SK-N-SH (cell line): ENCODE measurements around the gene CEP85. TPM values are rescaled to one million over a fixed set of nuclear protein-coding genes. Genes with fewer than 3 reads are reported as not detected.

Experiments
- CTCF ChIA-PET: fragments of 300-600, 350-600 bp; formaldehyde crosslinking; extraction: SDS; loops from one replicate; lab custom pipeline; 2021; lab: Yijun Ruan, JAX
- POLR2A ChIA-PET: fragments of 350-600 bp; sonication (Branson Sonifier 250); formaldehyde crosslinking; extraction: SDS; loops from one replicate; lab custom pipeline; 2020; ENCODE audit warnings: antibody characterized with exemption, inconsistent platforms; lab: Yijun Ruan, JAX
- DNase-seq: peaks from one replicate; pipeline ENCODE4 v3.0.0; 2012
- H2AFZ ChIP-seq: fragments of 200-600 bp; sonication (generic); 2 replicates; pipeline ENCODE4 v1.8.1; 2016; ENCODE audit warnings: antibody characterized with exemption, mild to moderate bottlenecking, low read depth
- H3F3A ChIP-seq: fragments of 200-600 bp; sonication (generic); replicated peaks from 2 replicates; pipeline ENCODE3; 2016; ENCODE audit warnings: antibody characterized with exemption, mild to moderate bottlenecking; ENCODE audit not compliant: insufficient read depth
- H3K27ac ChIP-seq, 2 experiments: fragments of 200-500 bp in 1 of 2; fragments of 200-600 bp in 1 of 2; sonication (Bioruptor generic) in 1 of 2; sonication (generic), shearing (Covaris generic) in 1 of 2; 2 replicates each; pipeline versions ENCODE4 v1.5.1 to v1.6.1; 2014 to 2016; ENCODE audit warnings: low read depth in 2 of 2, inconsistent platforms in 1 of 2, low read length in 1 of 2, mild to moderate bottlenecking in 1 of 2, mixed read lengths in 1 of 2
- H3K27me3 ChIP-seq: fragments of 200-600 bp; sonication (generic), shearing (Covaris generic); 2 replicates; pipeline ENCODE4 v1.6.1; 2016; ENCODE audit warnings: mixed run types; ENCODE audit not compliant: insufficient read depth
- H3K36me3 ChIP-seq, 2 experiments: fragments of 200-500 bp in 1 of 2; fragments of 200-600 bp in 1 of 2; sonication (Bioruptor generic) in 1 of 2; sonication (generic) in 1 of 2; replicated peaks in 1 of 2; 2 replicates each; pipeline versions ENCODE3 to v1.5.1; 2014 to 2016; ENCODE audit warnings: low read length in 1 of 2, mild to moderate bottlenecking in 1 of 2; ENCODE audit not compliant: insufficient read depth in 2 of 2, control insufficient read depth in 1 of 2
- H3K4me1 ChIP-seq, 2 experiments: fragments of 200-500 bp in 1 of 2; fragments of 200-600 bp in 1 of 2; sonication (Bioruptor generic) in 1 of 2; sonication (generic), shearing (Covaris generic) in 1 of 2; 2 replicates each; pipeline versions ENCODE4 v1.5.1 to v1.6.1; 2014 to 2016; ENCODE audit warnings: low read depth in 1 of 2, low read length in 1 of 2, mixed run types in 1 of 2; ENCODE audit not compliant: insufficient read depth in 2 of 2, control insufficient read depth in 1 of 2
- H3K4me2 ChIP-seq: fragments of 200-600 bp; sonication (generic), shearing (Covaris generic); 2 replicates; pipeline ENCODE4 v1.6.1; 2017; ENCODE audit warnings: mixed run types
- H3K4me3 ChIP-seq, 2 experiments: fragments of 200-500 bp in 1 of 2; fragments of 200-600 bp in 1 of 2; sonication (Bioruptor generic) in 1 of 2; sonication (generic), shearing (Covaris generic) in 1 of 2; 2 replicates each; pipeline versions ENCODE4 v1.5.1 to v1.8.1; 2014 to 2016; ENCODE audit warnings: low read depth in 2 of 2, inconsistent platforms in 1 of 2, low read length in 1 of 2, mild to moderate bottlenecking in 1 of 2, mixed read lengths in 1 of 2, moderate library complexity in 1 of 2
- H3K79me2 ChIP-seq: fragments of 200-600 bp; sonication (generic); 2 replicates; pipeline ENCODE4 v1.8.1; 2017; ENCODE audit warnings: mild to moderate bottlenecking; ENCODE audit not compliant: insufficient read depth
- H3K9ac ChIP-seq: fragments of 200-600 bp; sonication (generic); 2 replicates; pipeline ENCODE4 v1.6.1; 2017; ENCODE audit warnings: mixed run types
- H3K9me2 ChIP-seq: fragments of 200-600 bp; sonication (generic); 2 replicates; pipeline ENCODE4 v1.6.1; 2017; ENCODE audit warnings: mixed run types
- H3K9me3 ChIP-seq: fragments of 200-600 bp; sonication (generic); 2 replicates; pipeline ENCODE4 v1.6.1; 2017; ENCODE audit warnings: mixed run types, mild to moderate bottlenecking, moderate library complexity
- H4K20me1 ChIP-seq: fragments of 200-600 bp; sonication (generic); 2 replicates; pipeline ENCODE4 v1.6.1; 2017; ENCODE audit warnings: mild to moderate bottlenecking, mixed run types; ENCODE audit not compliant: insufficient read depth
- ELF1 ChIP-seq: IDR thresholded peaks from 2 replicates; pipeline ENCODE4 v1.4.0; 2012
- EP300 ChIP-seq, 2 experiments: IDR thresholded peaks; 2 replicates each; pipeline versions ENCODE4 v1.4.0 to v1.6.1; 2012; ENCODE audit warnings: borderline replicate concordance in 1 of 2, low read depth in 1 of 2, low read length in 1 of 2
- FOXJ3 ChIP-seq: sonication (generic); formaldehyde crosslinking; IDR thresholded peaks from 2 replicates; pipeline ENCODE4 v1.5.1; 2020; ENCODE audit warnings: mild to moderate bottlenecking, missing genetic modification reagents
- FOXM1 ChIP-seq: IDR thresholded peaks from 2 replicates; pipeline ENCODE4 v1.4.0; 2012; ENCODE audit warnings: low read depth, mild to moderate bottlenecking
- MEF2A ChIP-seq: IDR thresholded peaks from 2 replicates; pipeline ENCODE4 v1.4.0; 2012; ENCODE audit warnings: low read depth, borderline replicate concordance
- MXI1 ChIP-seq: IDR thresholded peaks from 2 replicates; pipeline ENCODE4 v1.6.1; 2012; ENCODE audit warnings: mild to moderate bottlenecking, low read depth, low read length, improper control_type of control experiment
- RFX5 ChIP-seq: IDR thresholded peaks from 2 replicates; pipeline ENCODE4 v1.6.1; 2012; ENCODE audit warnings: mild to moderate bottlenecking, improper control_type of control experiment, low read length
- RXRA ChIP-seq: IDR thresholded peaks from 2 replicates; pipeline ENCODE4 v1.4.0; 2012; ENCODE audit warnings: low read depth, mild to moderate bottlenecking, borderline replicate concordance
- SMC3 ChIP-seq: IDR thresholded peaks from 2 replicates; pipeline ENCODE4 v1.6.1; 2012; ENCODE audit warnings: low read depth, low read length, improper control_type of control experiment
- TCF12 ChIP-seq: IDR thresholded peaks from 2 replicates; pipeline ENCODE4 v1.4.0; 2012
- TEAD4 ChIP-seq: IDR thresholded peaks from 2 replicates; pipeline ENCODE4 v1.4.0; 2012; ENCODE audit warnings: mild to moderate bottlenecking, borderline replicate concordance; ENCODE audit not compliant: insufficient read depth
- YY1 ChIP-seq: IDR thresholded peaks from 2 replicates; pipeline ENCODE4 v1.4.0; 2012; ENCODE audit warnings: low read depth, mild to moderate bottlenecking
- WGBS: methylation state at CpG from one replicate; pipeline ENCODE4 v1.1.6; 2017; ENCODE audit warnings: low lambda C conversion rate; 5-methylcytosine and 5-hydroxymethylcytosine counted together
- polyA plus RNA-seq, 3 experiments: library from polyadenylated mRNA; depleted of rRNA; stranded (reverse); fragments of >200 nt; gene quantifications; 2 replicates each; pipeline ENCODE4 v1.2.3, GENCODE V29; 2012
- TF ChIP-seq, protein P1 (sequence below): fragments of 150-350 bp; IDR thresholded peaks from 2 replicates; pipeline ENCODE4 v1.6.1; 2016; ENCODE audit warnings: mild to moderate bottlenecking, low read depth, low read length
- TF ChIP-seq, protein P2 (sequence below): IDR thresholded peaks from 2 replicates; pipeline ENCODE4 v1.6.1; 2012; ENCODE audit warnings: mild to moderate bottlenecking, low read depth, low read length, moderate library complexity
- TF ChIP-seq, protein P3 (sequence below): IDR thresholded peaks from 2 replicates; pipeline ENCODE4 v1.4.0; 2012; ENCODE audit warnings: low read depth
- TF ChIP-seq, protein P4 (sequence below): fragments of 200-600 bp; sonication (generic); IDR thresholded peaks from 2 replicates; pipeline ENCODE4 v1.6.1; 2017; ENCODE audit warnings: antibody characterized with exemption, mild to moderate bottlenecking, moderate library complexity
- TF ChIP-seq, protein P5 (sequence below): IDR thresholded peaks from 2 replicates; pipeline ENCODE4 v1.4.0; 2012; ENCODE audit warnings: low read depth, borderline replicate concordance
- TF ChIP-seq, protein P6 (sequence below): IDR thresholded peaks from 2 replicates; pipeline ENCODE4 v1.4.0; 2012; ENCODE audit warnings: low read depth, borderline replicate concordance

Gene CEP85
- polyA plus RNA-seq, 1 of the 3 experiments (the other 2 are of a cell fraction), result 12.1 TPM

DNA sequence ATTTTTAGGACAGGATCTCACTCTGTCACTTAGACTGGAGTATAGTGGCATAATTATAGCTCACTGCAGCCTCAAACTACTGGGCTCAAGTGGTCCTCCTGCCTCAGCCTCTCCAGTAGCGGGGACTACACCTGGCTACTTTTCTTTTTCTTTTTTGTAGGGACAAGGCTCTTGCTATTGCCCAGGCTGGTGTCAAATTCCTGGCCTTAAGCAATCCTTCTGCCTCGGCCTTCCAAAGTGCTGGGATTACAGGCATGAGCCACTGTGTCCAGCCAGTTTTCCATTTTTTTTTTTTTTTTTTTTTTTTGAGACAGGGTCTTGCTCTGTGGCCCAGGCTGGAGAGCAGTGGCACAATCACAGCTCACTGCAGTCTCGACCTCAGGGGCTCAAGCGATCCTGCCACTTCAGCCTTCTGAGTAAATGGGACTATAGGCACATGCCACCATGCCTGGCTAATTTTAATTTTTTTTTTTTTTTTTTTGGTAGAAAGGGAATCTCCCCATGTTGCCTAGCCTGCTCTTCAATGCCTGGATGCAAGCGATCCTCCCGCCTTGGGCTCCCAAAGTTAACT, 20.6 kb upstream of the CEP85 start:
- H3K9me3 ChIP-seq, result no peaks in the 10 kb centered on the region
- no peaks in the 10 kb centered on the region for H3F3A ChIP-seq
- no peak for TF ChIP-seq FOXM1
- TF ChIP-seq, protein P1, sequence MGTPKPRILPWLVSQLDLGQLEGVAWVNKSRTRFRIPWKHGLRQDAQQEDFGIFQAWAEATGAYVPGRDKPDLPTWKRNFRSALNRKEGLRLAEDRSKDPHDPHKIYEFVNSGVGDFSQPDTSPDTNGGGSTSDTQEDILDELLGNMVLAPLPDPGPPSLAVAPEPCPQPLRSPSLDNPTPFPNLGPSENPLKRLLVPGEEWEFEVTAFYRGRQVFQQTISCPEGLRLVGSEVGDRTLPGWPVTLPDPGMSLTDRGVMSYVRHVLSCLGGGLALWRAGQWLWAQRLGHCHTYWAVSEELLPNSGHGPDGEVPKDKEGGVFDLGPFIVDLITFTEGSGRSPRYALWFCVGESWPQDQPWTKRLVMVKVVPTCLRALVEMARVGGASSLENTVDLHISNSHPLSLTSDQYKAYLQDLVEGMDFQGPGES, result no peak
- TF ChIP-seq, protein P2, sequence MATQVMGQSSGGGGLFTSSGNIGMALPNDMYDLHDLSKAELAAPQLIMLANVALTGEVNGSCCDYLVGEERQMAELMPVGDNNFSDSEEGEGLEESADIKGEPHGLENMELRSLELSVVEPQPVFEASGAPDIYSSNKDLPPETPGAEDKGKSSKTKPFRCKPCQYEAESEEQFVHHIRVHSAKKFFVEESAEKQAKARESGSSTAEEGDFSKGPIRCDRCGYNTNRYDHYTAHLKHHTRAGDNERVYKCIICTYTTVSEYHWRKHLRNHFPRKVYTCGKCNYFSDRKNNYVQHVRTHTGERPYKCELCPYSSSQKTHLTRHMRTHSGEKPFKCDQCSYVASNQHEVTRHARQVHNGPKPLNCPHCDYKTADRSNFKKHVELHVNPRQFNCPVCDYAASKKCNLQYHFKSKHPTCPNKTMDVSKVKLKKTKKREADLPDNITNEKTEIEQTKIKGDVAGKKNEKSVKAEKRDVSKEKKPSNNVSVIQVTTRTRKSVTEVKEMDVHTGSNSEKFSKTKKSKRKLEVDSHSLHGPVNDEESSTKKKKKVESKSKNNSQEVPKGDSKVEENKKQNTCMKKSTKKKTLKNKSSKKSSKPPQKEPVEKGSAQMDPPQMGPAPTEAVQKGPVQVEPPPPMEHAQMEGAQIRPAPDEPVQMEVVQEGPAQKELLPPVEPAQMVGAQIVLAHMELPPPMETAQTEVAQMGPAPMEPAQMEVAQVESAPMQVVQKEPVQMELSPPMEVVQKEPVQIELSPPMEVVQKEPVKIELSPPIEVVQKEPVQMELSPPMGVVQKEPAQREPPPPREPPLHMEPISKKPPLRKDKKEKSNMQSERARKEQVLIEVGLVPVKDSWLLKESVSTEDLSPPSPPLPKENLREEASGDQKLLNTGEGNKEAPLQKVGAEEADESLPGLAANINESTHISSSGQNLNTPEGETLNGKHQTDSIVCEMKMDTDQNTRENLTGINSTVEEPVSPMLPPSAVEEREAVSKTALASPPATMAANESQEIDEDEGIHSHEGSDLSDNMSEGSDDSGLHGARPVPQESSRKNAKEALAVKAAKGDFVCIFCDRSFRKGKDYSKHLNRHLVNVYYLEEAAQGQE, result no peak
- TF ChIP-seq MXI1, result no peak
- TF ChIP-seq, protein P3, sequence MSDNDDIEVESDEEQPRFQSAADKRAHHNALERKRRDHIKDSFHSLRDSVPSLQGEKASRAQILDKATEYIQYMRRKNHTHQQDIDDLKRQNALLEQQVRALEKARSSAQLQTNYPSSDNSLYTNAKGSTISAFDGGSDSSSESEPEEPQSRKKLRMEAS, result no peak
- TF ChIP-seq EP300 (IDR thresholded peaks at IDR 0.05; ENCODE audit: borderline replicate concordance in 1 of 2, low read depth in 1 of 2, low read length in 1 of 2), result no peak
- no peak for TF ChIP-seq SMC3
- ChIA-PET POLR2A (no interaction called here), CTCF (interaction anchor here (0.6 to 2.2 kb wide), 4 partner anchors 17 to 975 kb away, joined by 3 to 10 read pairs (median 4); partner anchors contain the start of gene CEP85)
- H3K36me3 ChIP-seq, result no peaks in the 10 kb centered on the region
- 62% methylated on average over 6 of the region's 6 CpGs for WGBS
- H2AFZ ChIP-seq, result no peak overlapping the region
- H3K4me1 ChIP-seq, result no peaks in the 10 kb centered on the region
- no peak overlapping the region for H3K9ac ChIP-seq
- no peak overlapping the region for H3K4me3 ChIP-seq
- no peak overlapping the region for H3K27ac ChIP-seq
- DNase-seq, result no peak
- no peaks in the 10 kb centered on the region; the same call in 1 of the 2 replicates for H3K27me3 ChIP-seq
- no peak overlapping the region for H3K4me2 ChIP-seq
- no peaks in the 10 kb centered on the region for H3K9me2 ChIP-seq
- H4K20me1 ChIP-seq, result no peaks in the 10 kb centered on the region
- no peaks in the 10 kb centered on the region for H3K79me2 ChIP-seq

DNA sequence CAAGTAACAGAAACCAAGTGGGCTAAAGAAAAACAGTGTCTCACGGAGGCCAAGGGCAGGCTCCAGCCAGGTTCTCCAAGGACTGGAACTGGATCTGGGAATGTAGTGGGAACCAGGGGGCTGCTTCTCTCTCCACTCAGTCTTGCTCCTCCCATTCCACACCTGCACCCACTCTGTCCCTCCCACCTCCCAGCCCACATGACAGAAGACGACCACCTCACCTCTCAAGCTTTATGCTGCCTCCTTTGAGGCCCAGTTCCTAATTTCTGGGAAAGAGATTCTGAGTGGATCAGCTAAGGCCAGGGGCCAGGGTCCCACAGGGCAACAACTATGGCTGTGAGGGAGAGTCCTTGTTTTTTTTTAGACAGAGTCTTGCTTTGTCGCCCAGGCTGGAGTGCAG, 18.8 kb upstream of the CEP85 start:
- H4K20me1 ChIP-seq, result no peaks in the 10 kb centered on the region
- TF ChIP-seq, protein P4, sequence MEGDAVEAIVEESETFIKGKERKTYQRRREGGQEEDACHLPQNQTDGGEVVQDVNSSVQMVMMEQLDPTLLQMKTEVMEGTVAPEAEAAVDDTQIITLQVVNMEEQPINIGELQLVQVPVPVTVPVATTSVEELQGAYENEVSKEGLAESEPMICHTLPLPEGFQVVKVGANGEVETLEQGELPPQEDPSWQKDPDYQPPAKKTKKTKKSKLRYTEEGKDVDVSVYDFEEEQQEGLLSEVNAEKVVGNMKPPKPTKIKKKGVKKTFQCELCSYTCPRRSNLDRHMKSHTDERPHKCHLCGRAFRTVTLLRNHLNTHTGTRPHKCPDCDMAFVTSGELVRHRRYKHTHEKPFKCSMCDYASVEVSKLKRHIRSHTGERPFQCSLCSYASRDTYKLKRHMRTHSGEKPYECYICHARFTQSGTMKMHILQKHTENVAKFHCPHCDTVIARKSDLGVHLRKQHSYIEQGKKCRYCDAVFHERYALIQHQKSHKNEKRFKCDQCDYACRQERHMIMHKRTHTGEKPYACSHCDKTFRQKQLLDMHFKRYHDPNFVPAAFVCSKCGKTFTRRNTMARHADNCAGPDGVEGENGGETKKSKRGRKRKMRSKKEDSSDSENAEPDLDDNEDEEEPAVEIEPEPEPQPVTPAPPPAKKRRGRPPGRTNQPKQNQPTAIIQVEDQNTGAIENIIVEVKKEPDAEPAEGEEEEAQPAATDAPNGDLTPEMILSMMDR, result no peak
- TF ChIP-seq FOXM1 (no peak), FOXJ3 (CRISPR knock-in tag) (no peak), TEAD4 (no peak), RFX5 (no peak), RXRA (no peak), YY1 (no peak), TCF12 (no peak), MEF2A (no peak), ELF1 (no peak)
- TF ChIP-seq, protein P5, sequence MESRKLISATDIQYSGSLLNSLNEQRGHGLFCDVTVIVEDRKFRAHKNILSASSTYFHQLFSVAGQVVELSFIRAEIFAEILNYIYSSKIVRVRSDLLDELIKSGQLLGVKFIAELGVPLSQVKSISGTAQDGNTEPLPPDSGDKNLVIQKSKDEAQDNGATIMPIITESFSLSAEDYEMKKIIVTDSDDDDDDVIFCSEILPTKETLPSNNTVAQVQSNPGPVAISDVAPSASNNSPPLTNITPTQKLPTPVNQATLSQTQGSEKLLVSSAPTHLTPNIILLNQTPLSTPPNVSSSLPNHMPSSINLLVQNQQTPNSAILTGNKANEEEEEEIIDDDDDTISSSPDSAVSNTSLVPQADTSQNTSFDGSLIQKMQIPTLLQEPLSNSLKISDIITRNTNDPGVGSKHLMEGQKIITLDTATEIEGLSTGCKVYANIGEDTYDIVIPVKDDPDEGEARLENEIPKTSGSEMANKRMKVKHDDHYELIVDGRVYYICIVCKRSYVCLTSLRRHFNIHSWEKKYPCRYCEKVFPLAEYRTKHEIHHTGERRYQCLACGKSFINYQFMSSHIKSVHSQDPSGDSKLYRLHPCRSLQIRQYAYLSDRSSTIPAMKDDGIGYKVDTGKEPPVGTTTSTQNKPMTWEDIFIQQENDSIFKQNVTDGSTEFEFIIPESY, result no peak
- TF ChIP-seq, protein P6, sequence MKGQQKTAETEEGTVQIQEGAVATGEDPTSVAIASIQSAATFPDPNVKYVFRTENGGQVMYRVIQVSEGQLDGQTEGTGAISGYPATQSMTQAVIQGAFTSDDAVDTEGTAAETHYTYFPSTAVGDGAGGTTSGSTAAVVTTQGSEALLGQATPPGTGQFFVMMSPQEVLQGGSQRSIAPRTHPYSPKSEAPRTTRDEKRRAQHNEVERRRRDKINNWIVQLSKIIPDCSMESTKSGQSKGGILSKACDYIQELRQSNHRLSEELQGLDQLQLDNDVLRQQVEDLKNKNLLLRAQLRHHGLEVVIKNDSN, result no peak

More for the DNA sequence above, 18.8 kb upstream of the CEP85 start:
- 32% methylated on average over 3 of the region's 3 CpGs for WGBS
- H3K79me2 ChIP-seq, result no peaks in the 10 kb centered on the region
- H3K9me3 ChIP-seq, result no peaks in the 10 kb centered on the region
- CTCF ChIA-PET, result no interaction called here
- POLR2A ChIA-PET, result interaction anchor here (0.6 kb wide), 1 partner anchor 16 kb away, joined by 3 read pairs; no protein-coding TSS in a partner anchor
- no peak overlapping the region for H2AFZ ChIP-seq
- no peak for DNase-seq
- no peaks in the 10 kb centered on the region; the same call in 1 of the 2 replicates for H3K27me3 ChIP-seq
- H3K4me3 ChIP-seq, result no peak overlapping the region
- H3K9me2 ChIP-seq, result no peaks in the 10 kb centered on the region
- H3K27ac ChIP-seq, result no peak overlapping the region
- no peaks in the 10 kb centered on the region; a peak in 1 of 4 replicates for H3K4me1 ChIP-seq
- H3F3A ChIP-seq, result no peaks in the 10 kb centered on the region
- no peak overlapping the region for H3K9ac ChIP-seq
- no peaks in the 10 kb centered on the region for H3K36me3 ChIP-seq
- H3K4me2 ChIP-seq, result no peak overlapping the region
